Measurements from ENCODE around the gene ATRNL1. TPM values are rescaled to one million over a fixed set of nuclear protein-coding genes. Genes with fewer than 3 reads are reported as not detected.

The ATRNL1 gene
- total RNA-seq, 1 experiment from 2014 or later: 28.7 TPM

DNA sequence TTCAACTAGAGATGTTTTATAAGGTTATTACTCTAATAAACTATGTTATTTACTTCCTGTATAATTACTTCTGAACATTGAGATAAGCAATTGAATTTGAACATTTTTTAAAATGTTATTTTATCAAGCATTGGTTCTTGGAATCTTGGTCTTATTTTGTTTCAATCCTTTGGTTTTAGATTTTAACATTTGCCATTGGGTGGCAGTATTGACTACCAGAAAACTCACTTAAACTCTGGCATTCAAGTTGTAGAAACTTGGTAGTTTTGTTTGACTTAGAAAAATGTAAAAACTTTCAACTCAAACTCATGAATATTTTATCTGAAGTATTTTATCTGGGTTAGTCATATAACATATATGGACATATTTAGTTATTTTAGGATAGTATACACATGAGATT, 48.1 kb downstream of the ATRNL1 start:
- no peak for DNase-seq (ENCODE audit: low spot score)
- TF ChIP-seq NFE2L1 (CRISPR knock-in tag; IDR thresholded peaks at IDR 0.05) (no peak), GABPB1 (CRISPR knock-in tag; IDR thresholded peaks at IDR 0.05) (no peak), HMGA2 (CRISPR knock-in tag; IDR thresholded peaks at IDR 0.05) (no peak), NR3C1 (CRISPR knock-in tag; conservative IDR thresholded peaks at IDR 0.05; ENCODE audit: low read depth) (no peak), ATF1 (CRISPR knock-in tag; IDR thresholded peaks at IDR 0.05) (no peak), ZNF396 (CRISPR knock-in tag; IDR thresholded peaks at IDR 0.05; ENCODE audit: borderline replicate concordance) (no peak), RORB (CRISPR knock-in tag; IDR thresholded peaks at IDR 0.05) (no peak), TEAD4 (CRISPR knock-in tag; IDR thresholded peaks at IDR 0.05) (no peak), SMAD4 (CRISPR knock-in tag; IDR thresholded peaks at IDR 0.05) (no peak)
- TF ChIP-seq, protein P1, sequence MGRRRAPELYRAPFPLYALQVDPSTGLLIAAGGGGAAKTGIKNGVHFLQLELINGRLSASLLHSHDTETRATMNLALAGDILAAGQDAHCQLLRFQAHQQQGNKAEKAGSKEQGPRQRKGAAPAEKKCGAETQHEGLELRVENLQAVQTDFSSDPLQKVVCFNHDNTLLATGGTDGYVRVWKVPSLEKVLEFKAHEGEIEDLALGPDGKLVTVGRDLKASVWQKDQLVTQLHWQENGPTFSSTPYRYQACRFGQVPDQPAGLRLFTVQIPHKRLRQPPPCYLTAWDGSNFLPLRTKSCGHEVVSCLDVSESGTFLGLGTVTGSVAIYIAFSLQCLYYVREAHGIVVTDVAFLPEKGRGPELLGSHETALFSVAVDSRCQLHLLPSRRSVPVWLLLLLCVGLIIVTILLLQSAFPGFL (CRISPR knock-in tag; IDR thresholded peaks at IDR 0.05; ENCODE audit: borderline replicate concordance): no peak
- TF ChIP-seq, protein P2, sequence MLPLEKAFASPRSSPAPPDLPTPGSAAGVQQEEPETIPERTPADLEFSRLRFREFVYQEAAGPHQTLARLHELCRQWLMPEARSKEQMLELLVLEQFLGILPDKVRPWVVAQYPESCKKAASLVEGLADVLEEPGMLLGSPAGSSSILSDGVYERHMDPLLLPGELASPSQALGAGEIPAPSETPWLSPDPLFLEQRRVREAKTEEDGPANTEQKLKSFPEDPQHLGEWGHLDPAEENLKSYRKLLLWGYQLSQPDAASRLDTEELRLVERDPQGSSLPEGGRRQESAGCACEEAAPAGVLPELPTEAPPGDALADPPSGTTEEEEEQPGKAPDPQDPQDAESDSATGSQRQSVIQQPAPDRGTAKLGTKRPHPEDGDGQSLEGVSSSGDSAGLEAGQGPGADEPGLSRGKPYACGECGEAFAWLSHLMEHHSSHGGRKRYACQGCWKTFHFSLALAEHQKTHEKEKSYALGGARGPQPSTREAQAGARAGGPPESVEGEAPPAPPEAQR (CRISPR knock-in tag; IDR thresholded peaks at IDR 0.05): no peak
- TF ChIP-seq, protein P3, sequence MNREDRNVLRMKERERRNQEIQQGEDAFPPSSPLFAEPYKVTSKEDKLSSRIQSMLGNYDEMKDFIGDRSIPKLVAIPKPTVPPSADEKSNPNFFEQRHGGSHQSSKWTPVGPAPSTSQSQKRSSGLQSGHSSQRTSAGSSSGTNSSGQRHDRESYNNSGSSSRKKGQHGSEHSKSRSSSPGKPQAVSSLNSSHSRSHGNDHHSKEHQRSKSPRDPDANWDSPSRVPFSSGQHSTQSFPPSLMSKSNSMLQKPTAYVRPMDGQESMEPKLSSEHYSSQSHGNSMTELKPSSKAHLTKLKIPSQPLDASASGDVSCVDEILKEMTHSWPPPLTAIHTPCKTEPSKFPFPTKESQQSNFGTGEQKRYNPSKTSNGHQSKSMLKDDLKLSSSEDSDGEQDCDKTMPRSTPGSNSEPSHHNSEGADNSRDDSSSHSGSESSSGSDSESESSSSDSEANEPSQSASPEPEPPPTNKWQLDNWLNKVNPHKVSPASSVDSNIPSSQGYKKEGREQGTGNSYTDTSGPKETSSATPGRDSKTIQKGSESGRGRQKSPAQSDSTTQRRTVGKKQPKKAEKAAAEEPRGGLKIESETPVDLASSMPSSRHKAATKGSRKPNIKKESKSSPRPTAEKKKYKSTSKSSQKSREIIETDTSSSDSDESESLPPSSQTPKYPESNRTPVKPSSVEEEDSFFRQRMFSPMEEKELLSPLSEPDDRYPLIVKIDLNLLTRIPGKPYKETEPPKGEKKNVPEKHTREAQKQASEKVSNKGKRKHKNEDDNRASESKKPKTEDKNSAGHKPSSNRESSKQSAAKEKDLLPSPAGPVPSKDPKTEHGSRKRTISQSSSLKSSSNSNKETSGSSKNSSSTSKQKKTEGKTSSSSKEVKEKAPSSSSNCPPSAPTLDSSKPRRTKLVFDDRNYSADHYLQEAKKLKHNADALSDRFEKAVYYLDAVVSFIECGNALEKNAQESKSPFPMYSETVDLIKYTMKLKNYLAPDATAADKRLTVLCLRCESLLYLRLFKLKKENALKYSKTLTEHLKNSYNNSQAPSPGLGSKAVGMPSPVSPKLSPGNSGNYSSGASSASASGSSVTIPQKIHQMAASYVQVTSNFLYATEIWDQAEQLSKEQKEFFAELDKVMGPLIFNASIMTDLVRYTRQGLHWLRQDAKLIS (CRISPR knock-in tag; IDR thresholded peaks at IDR 0.05; ENCODE audit: borderline replicate concordance): no peak
- TF ChIP-seq, protein P4, sequence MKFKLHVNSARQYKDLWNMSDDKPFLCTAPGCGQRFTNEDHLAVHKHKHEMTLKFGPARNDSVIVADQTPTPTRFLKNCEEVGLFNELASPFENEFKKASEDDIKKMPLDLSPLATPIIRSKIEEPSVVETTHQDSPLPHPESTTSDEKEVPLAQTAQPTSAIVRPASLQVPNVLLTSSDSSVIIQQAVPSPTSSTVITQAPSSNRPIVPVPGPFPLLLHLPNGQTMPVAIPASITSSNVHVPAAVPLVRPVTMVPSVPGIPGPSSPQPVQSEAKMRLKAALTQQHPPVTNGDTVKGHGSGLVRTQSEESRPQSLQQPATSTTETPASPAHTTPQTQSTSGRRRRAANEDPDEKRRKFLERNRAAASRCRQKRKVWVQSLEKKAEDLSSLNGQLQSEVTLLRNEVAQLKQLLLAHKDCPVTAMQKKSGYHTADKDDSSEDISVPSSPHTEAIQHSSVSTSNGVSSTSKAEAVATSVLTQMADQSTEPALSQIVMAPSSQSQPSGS (CRISPR knock-in tag; IDR thresholded peaks at IDR 0.05; ENCODE audit: borderline replicate concordance, low read depth): no peak
- TF ChIP-seq, protein P5, sequence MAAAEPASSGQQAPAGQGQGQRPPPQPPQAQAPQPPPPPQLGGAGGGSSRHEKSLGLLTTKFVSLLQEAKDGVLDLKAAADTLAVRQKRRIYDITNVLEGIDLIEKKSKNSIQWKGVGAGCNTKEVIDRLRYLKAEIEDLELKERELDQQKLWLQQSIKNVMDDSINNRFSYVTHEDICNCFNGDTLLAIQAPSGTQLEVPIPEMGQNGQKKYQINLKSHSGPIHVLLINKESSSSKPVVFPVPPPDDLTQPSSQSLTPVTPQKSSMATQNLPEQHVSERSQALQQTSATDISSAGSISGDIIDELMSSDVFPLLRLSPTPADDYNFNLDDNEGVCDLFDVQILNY (CRISPR knock-in tag; IDR thresholded peaks at IDR 0.05): no peak
- TF ChIP-seq, protein P6, sequence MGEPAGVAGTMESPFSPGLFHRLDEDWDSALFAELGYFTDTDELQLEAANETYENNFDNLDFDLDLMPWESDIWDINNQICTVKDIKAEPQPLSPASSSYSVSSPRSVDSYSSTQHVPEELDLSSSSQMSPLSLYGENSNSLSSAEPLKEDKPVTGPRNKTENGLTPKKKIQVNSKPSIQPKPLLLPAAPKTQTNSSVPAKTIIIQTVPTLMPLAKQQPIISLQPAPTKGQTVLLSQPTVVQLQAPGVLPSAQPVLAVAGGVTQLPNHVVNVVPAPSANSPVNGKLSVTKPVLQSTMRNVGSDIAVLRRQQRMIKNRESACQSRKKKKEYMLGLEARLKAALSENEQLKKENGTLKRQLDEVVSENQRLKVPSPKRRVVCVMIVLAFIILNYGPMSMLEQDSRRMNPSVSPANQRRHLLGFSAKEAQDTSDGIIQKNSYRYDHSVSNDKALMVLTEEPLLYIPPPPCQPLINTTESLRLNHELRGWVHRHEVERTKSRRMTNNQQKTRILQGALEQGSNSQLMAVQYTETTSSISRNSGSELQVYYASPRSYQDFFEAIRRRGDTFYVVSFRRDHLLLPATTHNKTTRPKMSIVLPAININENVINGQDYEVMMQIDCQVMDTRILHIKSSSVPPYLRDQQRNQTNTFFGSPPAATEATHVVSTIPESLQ (CRISPR knock-in tag; IDR thresholded peaks at IDR 0.05): no peak
- TF ChIP-seq, protein P7, sequence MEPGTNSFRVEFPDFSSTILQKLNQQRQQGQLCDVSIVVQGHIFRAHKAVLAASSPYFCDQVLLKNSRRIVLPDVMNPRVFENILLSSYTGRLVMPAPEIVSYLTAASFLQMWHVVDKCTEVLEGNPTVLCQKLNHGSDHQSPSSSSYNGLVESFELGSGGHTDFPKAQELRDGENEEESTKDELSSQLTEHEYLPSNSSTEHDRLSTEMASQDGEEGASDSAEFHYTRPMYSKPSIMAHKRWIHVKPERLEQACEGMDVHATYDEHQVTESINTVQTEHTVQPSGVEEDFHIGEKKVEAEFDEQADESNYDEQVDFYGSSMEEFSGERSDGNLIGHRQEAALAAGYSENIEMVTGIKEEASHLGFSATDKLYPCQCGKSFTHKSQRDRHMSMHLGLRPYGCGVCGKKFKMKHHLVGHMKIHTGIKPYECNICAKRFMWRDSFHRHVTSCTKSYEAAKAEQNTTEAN (CRISPR knock-in tag; IDR thresholded peaks at IDR 0.05): no peak
- TF ChIP-seq, protein P8, sequence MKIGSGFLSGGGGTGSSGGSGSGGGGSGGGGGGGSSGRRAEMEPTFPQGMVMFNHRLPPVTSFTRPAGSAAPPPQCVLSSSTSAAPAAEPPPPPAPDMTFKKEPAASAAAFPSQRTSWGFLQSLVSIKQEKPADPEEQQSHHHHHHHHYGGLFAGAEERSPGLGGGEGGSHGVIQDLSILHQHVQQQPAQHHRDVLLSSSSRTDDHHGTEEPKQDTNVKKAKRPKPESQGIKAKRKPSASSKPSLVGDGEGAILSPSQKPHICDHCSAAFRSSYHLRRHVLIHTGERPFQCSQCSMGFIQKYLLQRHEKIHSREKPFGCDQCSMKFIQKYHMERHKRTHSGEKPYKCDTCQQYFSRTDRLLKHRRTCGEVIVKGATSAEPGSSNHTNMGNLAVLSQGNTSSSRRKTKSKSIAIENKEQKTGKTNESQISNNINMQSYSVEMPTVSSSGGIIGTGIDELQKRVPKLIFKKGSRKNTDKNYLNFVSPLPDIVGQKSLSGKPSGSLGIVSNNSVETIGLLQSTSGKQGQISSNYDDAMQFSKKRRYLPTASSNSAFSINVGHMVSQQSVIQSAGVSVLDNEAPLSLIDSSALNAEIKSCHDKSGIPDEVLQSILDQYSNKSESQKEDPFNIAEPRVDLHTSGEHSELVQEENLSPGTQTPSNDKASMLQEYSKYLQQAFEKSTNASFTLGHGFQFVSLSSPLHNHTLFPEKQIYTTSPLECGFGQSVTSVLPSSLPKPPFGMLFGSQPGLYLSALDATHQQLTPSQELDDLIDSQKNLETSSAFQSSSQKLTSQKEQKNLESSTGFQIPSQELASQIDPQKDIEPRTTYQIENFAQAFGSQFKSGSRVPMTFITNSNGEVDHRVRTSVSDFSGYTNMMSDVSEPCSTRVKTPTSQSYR (CRISPR knock-in tag; IDR thresholded peaks at IDR 0.05): no peak
- TF ChIP-seq, protein P9, sequence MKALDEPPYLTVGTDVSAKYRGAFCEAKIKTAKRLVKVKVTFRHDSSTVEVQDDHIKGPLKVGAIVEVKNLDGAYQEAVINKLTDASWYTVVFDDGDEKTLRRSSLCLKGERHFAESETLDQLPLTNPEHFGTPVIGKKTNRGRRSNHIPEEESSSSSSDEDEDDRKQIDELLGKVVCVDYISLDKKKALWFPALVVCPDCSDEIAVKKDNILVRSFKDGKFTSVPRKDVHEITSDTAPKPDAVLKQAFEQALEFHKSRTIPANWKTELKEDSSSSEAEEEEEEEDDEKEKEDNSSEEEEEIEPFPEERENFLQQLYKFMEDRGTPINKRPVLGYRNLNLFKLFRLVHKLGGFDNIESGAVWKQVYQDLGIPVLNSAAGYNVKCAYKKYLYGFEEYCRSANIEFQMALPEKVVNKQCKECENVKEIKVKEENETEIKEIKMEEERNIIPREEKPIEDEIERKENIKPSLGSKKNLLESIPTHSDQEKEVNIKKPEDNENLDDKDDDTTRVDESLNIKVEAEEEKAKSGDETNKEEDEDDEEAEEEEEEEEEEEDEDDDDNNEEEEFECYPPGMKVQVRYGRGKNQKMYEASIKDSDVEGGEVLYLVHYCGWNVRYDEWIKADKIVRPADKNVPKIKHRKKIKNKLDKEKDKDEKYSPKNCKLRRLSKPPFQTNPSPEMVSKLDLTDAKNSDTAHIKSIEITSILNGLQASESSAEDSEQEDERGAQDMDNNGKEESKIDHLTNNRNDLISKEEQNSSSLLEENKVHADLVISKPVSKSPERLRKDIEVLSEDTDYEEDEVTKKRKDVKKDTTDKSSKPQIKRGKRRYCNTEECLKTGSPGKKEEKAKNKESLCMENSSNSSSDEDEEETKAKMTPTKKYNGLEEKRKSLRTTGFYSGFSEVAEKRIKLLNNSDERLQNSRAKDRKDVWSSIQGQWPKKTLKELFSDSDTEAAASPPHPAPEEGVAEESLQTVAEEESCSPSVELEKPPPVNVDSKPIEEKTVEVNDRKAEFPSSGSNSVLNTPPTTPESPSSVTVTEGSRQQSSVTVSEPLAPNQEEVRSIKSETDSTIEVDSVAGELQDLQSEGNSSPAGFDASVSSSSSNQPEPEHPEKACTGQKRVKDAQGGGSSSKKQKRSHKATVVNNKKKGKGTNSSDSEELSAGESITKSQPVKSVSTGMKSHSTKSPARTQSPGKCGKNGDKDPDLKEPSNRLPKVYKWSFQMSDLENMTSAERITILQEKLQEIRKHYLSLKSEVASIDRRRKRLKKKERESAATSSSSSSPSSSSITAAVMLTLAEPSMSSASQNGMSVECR (CRISPR knock-in tag; IDR thresholded peaks at IDR 0.05; ENCODE audit: borderline replicate concordance): no peak

More for the DNA sequence above, 48.1 kb downstream of the ATRNL1 start:
- H3K27ac Mint-ChIP-seq: no peak overlapping the region
- H3K27me3 Mint-ChIP-seq (ENCODE audit: low read depth): no peaks in the 10 kb centered on the region; the same call in 1 of the 2 replicates
- H3K36me3 Mint-ChIP-seq: peaks cover 30% of the 10 kb centered on the region
- ChIA-PET CTCF (interaction anchor here (1.2 to 1.4 kb wide), 2 partner anchors 266 to 276 kb away, joined by 3 read pairs; no protein-coding TSS in a partner anchor), POLR2A (no interaction called here)
- H3K4me1 Mint-ChIP-seq: peaks cover 5% of the 10 kb centered on the region
- no peak for ATAC-seq
- H3K4me3 Mint-ChIP-seq: no peak overlapping the region
- peaks cover 31% of the 10 kb centered on the region for H3K9me3 Mint-ChIP-seq
